GM08714 (cell line): Measurements from ENCODE around the gene TPCN2.

Experiments used
- H3K4me3 ChIP-seq: fragments of 200-500 bp; sonication (Bioruptor generic); 2 replicates; pipeline ENCODE4 v1.5.1; 2014; ENCODE audit warnings: mild to moderate bottlenecking, low read length, inconsistent platforms
- ZNF274 ChIP-seq: IDR thresholded peaks from 2 replicates; pipeline ENCODE4 v1.6.1; 2012; ENCODE audit warnings: mild to moderate bottlenecking, low read depth, low read length

Gene TPCN2

DNA sequence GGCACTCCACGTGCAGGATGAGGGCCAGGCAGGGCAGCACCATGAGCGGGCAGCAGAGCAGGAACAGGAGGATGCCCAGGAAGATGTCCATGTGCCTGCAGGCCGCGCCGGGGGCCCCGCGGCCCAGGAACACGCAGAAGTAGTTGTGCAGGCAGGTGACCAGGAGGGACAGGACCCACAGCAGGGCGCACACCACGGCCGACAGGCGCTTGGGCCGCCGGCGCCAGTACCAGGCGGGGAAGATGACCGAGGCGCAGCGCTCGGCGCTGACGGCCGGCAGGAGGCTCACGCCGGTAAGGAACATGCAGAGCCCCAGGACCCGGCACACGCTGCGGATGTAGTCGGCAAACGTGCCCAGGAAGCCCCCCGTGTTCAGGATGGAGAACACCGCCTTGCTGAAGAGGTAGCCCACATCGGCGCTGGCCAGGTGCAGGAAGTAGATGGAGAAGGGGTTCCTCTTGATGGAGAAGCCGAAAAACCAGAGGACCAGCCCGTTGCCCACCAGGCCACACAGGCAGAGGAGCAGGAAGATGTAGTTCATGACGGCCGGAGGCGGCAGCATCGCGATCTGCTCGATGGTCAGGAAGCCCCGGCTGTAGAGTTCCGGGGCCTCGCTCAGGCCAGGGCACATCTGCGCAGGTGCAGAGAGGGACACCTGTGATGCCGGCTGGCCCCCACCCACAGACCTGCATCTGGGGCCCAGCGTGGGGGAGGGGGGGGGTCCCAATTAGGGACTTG, 42.9 kb upstream of the TPCN2 start:
- TF ChIP-seq ZNF274: no peak
- H3K4me3 ChIP-seq: no peak overlapping the region

DNA sequence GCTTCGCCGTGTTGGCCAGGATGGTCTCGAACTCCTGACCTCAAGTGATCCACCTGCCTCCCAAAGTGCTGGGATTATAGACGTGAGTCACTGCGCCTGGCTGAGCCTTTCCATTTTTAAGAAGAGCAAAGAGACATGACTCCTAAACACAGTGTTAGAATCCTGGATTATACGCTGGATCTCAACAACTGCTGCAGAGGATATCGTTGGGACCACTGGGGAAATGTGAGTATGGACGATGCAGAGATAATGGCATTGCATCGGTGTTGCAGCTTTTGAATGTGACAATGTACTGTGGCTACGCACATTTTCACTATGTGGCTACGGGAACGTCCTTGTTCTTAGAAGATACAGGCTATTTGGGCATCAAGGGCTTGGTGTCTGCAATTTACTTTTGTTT, 41.9 kb upstream of the TPCN2 start:
- no peak for TF ChIP-seq ZNF274

DNA sequence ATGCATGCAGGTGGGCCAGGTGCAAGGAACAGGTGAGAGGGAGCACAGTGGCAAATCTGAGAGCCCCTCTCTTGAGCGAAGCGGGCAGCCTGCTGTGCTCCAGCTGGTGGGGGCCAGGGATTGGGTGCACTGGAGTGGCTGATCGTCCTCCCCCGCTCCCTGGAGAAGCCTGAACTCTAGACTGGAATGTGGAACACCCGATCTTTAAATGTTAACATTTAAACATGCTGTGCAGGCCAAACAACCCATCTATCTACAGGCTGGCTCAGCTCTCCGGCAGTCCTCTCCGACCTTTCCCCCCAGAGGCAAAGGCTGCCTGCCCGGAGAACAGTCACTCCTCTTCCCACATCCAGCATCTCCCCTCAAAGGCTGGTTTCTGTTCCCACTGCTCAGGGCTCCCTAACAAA, 40.8 kb upstream of the TPCN2 start:
- no peak for TF ChIP-seq ZNF274
- no peak overlapping the region for H3K4me3 ChIP-seq

More for the DNA sequence above, 41.9 kb upstream of the TPCN2 start:
- no peak overlapping the region for H3K4me3 ChIP-seq

DNA sequence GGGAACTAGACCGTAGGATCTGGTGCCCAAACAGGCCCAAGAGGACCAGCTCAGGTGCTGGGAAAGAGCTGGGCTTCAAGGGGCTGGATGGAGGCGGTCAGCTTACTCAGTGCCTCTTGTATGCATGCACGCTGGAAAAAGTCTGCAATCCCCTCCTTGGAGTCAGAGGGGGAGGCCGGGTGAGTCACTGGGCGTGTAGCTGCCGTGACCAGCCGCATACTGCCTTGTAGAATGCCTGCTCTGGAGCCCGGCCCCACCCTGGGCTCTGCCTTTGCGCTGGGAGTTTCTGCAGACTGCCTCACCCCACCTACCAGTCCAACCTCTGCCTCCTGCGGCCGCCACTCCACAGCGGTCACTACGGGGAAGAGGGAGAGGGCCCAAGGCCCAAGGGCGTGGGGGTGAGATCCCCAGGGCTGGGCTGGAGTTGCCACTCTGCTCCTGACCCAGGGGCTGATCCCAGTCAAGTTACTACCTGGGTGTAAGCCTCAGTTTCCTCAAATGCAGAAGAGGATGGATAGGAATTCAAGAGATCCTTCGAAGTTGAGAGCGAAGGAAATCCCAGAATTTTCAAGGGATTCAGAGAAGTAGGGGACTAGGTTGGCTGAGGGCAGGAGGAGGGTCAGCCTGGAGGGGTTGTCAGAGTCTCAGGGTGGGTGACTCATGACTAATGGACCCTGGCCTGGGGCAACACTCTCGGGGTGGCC, 39.8 kb upstream of the TPCN2 start:
- no peak for TF ChIP-seq ZNF274
- no peak overlapping the region for H3K4me3 ChIP-seq

DNA sequence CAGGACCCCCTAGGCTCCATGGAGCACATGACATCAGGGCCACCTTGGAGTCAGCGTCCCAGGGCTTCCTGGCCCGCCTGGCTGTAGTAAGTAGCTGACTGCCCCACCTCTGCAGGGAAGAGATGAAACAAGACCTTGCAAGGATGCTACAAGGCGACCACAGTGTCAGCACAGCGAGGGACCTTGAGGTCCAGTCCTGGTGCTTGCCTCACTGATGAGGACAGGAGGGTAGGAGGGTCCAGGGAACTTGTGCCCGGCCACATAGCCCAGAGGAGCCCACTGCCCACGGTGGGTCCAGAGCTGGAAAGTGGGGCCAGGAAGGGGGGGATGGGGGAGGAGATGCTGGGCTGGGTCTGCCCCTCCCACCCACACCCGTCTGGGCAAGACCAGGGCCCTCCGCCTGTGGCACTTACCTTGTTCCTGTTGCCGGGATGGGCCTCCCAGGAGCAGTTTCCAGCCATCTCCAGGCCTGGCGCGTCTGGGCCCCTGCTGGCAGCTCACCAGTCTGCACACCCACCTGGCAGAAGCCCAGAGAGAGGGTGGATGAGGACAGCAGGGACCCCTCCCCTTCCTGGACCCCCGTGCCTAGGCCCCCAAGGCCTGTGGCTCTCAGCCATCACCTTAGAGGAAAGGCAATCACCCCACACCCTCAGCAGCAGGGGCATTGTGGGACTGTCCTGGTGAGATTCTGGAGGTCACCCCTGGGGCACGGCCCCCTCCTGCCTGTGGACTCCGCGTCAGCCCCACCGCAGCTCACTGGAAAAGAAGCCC, 39.1 kb upstream of the TPCN2 start:
- H3K4me3 ChIP-seq: no peak overlapping the region

DNA sequence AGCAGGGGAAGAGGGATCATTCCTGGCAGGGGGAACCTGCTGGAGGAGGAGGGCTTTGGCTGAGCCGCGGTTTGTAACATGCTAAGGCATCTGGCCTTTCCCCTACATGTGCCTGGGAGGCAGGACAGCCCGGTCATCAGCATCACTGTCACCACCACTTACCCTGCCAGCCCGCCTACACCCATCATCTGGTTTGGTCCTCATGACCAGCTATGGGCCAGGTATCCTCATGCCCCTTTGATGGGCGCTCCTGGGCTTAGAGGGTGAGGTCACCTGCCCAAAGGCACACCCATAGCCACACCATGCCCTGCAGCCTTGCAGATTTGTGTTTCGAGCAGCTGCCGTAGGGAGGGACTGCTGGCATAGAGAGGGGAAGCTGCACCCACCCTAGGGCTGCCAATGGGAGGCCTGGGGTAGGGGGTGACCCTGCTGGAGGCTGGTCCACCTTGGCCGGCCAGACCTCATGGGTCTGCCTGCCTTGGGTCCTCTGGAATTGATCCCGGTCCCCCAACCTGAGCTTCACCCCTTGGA, 38.3 kb upstream of the TPCN2 start:
- H3K4me3 ChIP-seq: no peak overlapping the region
- no peak for TF ChIP-seq ZNF274

More for the DNA sequence above, 39.1 kb upstream of the TPCN2 start:
- no peak for TF ChIP-seq ZNF274

DNA sequence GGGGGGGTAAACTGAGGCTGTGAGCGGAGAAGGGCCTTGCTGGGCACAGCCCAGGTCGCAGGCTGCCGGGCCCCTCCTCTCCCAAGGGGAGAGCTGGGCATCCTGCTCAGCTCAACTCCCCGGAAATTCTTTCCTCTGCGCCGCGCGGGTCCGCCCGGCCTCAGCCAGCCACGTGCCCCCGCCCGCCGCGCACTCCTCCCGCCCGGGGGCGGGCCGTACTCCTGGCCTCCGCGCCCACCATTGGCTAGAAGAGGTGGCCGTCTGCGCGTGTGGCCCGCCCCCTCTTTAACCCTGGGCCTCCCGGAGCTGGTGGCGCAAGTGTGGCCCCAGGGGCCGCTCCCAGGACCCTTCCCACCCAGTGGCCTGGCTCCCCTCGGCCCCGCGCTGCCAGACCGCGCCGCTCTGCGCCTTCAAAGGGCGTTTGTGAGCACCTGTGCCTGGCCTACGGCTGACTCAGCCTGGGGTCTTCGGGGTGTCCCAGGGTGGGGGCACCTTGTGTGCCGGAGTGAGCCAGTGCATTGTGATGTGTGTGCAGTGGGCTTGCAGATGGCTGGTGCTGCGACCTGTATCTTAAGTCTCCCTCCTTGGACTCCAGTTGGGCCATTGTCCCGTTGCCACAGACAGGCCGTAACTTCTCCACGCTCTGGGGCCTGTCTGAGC, 37.6 kb upstream of the TPCN2 start:
- no peak overlapping the region for H3K4me3 ChIP-seq

DNA sequence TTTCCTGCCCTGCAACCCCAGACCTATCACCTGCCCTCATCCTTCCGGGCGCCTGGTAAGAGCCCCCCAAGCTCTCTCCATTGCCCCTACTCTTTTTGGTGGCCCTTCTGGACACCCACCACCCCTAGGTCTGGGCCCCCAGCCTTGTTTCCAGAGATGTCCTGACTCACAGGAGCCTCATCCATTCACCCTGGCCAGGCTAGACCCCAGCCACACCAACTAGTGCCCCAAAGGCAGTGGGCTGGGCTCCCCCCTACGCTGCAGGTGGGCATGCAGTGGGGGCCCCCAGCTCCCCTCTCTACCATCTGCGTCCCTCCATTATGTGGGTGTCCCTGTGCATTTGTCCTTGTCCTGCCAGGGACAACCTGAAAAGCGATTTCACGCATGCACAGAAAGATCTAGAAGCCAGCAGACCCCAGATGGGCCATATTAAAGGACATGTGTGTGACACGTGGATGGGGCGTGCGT, 37.1 kb upstream of the TPCN2 start:
- H3K4me3 ChIP-seq: no peak overlapping the region
- TF ChIP-seq ZNF274: no peak

More for the DNA sequence above, 37.6 kb upstream of the TPCN2 start:
- TF ChIP-seq ZNF274: no peak

DNA sequence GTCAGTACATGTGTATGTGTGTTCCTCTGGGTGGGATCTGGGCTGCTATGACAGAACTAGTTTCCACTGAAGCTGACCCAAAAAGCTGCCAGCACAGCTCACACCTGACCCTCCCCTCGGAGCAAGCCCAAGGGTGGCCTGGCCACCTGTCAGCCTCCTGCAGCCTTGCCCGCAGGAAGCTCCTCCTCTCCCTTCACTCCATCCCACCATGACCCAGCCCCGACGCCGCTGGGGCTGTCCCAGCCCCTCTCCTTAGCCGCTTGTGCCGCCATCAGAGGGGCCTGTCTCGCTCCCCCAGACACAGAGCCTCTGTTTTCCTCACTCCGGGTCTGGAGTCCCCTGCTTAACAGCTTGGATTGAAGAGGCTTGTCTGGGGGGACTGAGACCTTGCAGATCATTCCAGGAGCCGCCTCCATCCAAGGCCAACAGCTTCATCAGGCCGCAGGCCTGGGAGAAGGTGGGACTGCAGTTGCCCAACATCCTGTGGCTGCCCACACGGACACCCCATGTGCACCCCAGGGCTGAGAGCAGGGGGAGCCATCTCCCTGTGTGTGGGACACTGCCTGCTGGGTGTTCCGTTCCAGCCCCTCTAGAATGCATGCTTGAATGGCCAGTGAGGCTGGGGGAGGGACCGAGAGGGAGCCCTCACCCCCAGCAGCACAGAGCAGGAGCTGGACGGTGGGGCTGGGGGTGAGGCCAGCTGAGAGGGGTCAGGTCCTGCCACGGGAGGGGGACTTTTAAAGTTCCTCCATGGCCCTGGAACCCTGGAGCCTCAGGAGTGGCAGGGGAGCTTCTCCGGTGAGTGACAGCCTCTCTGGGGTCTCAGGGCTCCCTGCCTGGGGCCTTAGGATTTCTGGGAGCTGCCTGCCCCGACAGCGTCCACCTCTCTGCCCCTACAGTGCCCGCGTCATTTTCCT, 36.4 kb upstream of the TPCN2 start:
- no peak overlapping the region for H3K4me3 ChIP-seq

DNA sequence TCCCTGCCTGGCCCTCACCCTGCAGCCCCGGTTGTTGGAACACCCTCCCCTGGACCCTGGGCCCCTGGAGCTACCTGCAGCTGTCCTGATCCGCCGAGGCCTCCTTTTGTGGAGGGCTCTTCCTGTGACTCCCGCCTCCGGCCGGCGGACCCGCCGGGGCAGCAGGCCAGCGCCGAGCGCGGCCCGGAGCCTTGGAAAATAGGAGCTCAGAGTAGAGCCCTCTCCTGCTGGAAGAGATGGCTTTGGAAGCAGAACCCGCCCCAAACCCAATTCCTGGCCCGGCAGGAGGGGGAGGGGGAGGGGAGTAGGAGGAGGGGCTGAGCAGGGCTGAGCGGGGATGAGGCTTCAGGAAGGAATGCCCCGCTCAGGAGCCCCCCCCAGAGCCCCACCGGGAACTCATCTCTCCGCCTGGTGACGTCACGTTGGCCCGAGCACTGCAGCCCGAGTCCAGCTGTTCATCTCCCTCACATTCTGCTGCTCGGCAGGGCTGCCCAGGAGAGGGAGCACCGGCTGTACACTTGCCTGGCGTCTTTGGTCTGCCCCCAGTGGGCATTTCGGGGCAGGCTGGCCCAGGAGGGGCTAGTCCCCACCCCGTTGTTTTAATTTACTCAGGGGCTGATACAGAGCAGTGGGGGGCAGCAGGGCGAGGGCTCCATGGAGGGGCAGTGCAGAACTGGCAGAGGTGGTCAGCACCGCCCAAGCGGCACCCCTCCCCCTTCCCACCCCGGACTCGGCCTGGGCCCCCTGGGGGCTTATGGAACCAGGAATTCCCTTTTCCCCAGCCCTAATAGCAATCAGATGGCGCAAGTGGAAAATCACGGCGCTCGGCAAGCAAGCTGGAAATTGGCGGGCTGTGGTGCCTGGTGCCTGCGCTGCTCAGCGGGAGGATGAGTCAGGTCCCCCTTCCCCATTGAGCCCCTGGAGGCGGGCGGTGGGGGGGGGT, 35.5 kb upstream of the TPCN2 start, which contains the start of gene MRGPRF:
TSS of gene MRGPRF (minus strand) at position 238 of the 943 bp plus-strand sequence. CDS start 3,345 bp downstream, outside the sequence.
- no peak within 1 kb of the TSS for H3K4me3 ChIP-seq
- no peak for TF ChIP-seq ZNF274

More for the DNA sequence above, 36.4 kb upstream of the TPCN2 start:
- no peak for TF ChIP-seq ZNF274

DNA sequence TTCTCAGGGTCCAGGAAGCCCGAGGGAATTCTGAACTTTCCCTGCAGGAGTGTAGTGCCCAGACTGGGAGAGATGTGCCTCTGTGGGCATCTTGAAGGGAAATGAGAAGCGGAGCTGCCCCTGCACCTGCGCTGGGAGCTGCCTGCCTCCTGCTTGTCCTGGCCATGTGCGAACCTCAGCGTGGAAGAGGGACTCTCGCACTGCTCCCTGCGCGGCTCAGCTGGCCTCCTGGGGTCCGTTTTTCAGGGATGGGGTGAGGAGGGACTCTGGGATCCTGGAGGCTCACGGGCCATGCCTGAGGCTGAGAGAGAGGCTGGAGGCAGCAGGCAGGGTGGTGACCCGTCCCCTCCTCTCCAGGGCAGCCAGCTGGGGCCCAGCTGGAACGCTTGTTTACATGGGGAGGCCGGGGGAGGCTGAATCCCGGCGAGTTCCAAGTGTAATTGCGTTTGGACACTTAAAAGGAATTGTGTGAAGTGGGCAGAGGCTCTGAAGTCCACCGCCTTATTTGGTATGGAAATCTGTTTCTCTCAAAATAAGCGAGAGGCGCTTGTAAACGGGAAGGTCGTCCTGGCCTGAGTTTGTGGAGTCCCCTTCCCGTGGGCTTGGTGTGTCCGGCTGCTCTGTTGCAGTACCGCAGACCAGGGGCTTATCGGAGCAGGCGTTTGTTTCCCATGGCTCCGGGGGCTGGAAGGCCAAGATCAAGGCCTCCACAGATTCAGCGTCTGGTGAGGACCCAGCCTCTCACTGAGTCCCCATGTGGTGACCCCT, 34.5 kb upstream of the TPCN2 start:
- no peak for TF ChIP-seq ZNF274
- no peak overlapping the region for H3K4me3 ChIP-seq
